LoVo (cell line): ENCODE results near the gene PLXNA2.

Experiments used
- DNase-seq: peaks from one replicate; pipeline ENCODE4 v3.0.0-alpha.2; 2016; ENCODE audit warnings: low spot score

PLXNA2 gene

DNA sequence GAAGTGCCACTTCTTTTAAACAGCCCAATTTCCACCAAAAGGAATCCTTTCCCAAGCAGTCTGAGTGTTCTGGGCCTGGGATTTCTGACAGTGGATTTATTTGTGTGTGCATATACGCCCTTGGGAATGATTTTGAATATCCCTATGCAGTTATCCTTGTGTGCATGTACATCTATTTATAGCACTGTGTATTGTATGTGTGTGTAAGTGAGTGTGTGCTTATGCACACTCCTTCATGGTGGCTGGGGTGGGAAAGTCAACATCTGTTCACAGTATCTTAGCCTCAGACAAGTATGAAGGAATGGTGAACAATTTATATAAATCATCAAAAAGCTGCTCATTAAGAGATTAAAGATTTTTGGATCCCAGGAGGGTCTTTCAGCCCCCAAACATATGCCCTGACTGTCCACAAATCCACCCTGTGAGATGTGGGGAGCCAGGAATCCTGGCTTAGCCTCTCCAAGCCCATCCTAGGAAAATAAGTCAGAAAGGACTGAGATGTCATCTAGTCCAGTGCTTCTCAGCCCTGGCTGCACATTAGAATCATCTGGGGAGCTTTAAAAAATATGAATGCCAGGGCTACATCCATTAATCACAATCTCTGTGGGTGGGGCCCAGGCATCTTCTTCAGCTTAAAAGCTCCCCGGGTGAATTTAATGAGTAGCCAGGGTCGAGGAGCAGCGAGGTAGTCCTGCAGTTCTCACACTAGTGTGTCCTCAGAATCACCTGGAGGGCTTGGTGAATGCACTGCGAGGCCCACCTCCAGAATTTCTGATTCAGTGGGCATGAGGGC, 101.4 kb downstream of the PLXNA2 start:
- no peak for DNase-seq

DNA sequence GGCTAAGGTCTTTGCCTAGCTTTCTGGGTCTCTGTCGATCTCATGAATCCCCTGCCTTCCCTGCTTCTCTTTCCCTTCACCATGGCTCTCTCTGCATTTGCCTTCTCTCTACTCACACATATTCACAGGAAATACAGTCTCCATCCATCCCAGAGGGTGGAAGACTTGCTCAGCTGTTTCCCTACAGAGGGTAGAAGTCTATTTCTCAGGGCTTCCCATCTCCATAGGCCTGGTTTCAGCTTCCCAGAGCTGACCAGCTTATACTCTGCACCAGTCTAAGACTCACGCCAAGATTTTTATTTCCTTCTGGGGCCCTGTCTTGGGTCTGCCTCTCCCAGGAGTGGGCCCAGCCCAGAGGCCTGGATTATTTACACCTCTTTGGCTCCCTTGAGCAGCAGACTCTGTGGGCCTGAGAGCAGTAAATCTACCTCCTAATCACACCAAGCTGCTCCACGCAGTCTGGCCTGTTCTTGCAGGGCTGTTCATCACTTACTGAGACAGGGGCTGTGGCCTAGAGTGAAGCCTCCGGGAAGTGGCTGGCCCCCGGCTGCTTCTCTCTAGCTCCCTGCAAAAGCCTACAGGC, 102.5 kb downstream of the PLXNA2 start:
- no peak for DNase-seq

DNA sequence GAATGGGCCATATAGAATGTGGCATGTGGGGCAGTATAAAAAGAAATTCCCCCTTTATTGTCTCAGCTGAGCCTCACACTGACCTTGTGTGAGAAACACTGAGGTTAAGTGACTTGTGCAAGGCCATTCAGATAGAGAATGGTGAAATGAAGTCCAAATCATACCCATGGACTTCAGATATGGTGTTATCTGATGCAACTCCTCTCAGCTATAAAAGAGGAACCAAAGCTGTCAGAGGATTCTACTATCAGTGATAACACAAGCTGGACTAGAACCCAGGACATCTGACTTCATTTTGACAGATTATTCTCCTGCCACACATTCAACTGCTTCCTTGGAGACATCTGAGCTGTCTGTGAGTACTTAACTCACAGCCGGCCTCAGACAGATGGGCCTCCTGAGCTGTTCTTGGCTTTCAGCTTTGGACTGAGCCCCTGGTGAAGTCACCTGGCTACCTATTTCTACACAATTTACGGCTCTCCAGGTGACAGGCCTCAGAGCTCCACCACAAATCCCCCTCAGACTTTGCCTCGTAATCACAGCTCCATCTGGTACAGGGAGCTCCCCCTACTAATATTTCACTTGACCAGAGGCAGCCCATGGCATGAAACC, 104.6 kb downstream of the PLXNA2 start:
- DNase-seq: no peak

DNA sequence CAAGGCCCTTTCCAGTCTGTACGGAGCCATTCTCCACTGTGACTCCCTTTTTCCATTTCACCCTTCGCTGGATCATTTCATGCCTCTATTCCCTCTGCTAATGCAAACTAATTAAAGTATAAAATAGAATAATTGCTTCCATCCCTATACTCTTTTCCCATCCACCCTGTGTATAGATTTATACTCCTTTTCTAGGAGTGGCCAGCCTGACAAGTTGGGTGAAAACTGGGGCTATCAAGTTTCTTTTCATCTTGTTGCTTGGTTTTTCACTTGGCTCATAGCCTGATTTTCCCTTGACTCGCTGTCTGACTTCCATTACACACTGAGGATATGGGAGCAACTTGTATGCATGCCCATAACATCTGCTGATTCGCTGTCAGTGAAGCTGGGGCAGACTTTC, 107.0 kb downstream of the PLXNA2 start:
- DNase-seq: no peak

DNA sequence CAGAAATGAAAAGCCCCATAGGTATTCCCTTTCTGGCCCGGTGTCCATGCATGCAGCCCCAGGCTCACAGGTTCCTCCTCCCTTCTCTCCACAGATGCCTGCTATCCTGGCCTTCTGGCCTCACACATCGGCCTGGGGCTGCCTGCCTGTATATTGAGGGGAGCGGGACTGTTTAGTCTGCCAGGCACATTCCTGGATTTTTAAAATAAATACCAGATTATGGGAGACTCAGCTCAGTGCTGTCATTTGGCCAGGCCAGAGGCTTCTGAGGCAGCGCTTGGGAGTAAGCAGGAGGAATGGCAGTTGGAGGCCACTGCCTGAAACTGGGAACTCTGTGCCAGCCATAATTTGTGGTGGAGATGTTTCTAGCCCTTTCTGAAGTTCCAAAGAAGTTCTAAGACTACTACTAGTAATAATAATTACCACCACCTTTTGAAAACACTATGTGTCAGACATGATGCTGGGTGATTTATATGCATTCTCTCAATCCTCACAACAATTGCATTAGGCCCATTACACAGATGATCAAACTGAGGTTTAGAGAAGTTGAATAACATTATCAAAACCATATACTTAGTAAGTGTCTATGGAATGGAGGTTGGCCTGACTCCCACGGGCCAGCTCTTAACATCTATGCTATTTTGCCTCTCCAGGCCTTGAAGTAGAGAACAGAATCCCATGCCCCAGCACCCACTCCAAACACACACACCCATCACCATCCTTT, 107.6 kb downstream of the PLXNA2 start:
- no peak for DNase-seq

GRCh38 chr1:208135354-208135753, 108.8 kb downstream of the PLXNA2 start:
- DNase-seq: no peak

DNA sequence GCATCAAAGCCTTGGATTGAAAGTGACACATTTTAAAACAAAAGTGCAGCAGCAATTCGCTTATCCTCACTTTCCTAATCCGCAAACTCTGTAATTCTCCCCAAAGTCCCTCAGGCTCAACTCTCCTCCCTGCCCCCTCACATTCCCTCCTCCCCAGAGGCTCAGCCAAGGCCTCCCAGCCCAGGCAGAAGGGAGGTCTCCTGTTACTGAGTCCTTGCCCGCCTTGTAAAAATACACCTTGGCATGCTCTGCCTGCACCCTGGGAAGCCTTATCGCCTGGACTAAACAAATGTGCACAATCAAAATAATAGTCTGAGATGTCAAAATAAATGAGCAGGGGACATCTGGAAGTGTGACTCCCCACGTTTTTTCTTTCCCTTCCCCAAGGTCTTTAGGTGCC, 109.7 kb downstream of the PLXNA2 start:
- no peak for DNase-seq

GRCh38 chr1:208133355-208133754, 110.8 kb downstream of the PLXNA2 start:
- DNase-seq: no peak

- peak; percentile 88 for DNase-seq
These were observed 111.8 kb downstream of the PLXNA2 start for GRCh38 chr1:208132287-208132882.

DNA sequence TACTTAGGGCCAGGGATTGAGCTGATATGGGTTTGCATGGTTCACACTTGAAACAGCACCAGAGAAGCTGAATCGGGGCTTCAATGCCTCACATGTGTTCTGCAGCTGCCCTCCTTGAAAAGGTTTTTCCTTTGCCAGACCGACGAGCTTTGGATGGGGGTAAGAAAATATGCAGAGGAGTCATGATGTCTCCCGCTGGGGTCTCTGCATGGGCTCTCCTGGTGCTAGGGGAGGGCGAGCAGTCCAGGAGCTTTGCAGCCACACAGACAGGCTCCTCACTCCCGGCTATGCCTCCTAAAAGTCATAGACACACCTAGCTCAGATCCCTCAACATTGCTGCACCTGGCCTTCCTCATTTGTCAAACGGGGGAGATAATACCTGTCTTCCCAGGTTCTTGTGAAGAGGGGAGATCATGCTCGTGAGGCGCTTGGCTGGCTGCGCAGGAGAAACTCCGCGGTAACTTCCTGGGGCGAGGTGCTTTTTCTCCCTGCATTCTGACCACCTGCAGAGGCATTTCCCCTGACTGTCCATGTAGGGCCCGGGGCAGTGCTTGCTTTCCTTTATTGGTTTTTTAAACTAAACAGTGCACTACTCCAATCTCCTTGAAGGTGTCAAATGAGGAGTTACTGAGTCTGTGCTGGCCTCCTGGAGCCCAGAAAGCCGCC, 112.4 kb downstream of the PLXNA2 start:
- no peak for DNase-seq

DNA sequence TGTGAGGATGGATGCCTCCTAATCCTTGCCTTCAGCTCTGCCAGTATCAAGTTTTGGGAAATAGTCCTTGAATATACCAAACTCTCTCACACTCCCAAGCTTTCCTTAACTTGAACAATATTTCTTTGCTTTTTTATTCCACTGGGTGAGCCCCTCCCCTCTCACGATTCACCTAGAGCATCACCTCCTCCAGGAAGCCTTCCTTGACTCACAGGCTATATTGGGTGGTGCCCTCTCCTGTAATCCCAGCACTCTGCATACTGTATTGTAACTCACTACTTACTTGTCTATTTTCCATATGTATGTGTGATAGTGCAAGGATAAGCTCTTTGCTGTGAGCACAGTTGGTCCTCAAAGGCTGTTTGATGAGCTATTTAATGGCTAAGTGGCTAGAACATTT, 114.7 kb downstream of the PLXNA2 start:
- no peak for DNase-seq

- DNase-seq: no peak
These were observed 115.1 kb downstream of the PLXNA2 start for GRCh38 chr1:208129060-208129459.

DNA sequence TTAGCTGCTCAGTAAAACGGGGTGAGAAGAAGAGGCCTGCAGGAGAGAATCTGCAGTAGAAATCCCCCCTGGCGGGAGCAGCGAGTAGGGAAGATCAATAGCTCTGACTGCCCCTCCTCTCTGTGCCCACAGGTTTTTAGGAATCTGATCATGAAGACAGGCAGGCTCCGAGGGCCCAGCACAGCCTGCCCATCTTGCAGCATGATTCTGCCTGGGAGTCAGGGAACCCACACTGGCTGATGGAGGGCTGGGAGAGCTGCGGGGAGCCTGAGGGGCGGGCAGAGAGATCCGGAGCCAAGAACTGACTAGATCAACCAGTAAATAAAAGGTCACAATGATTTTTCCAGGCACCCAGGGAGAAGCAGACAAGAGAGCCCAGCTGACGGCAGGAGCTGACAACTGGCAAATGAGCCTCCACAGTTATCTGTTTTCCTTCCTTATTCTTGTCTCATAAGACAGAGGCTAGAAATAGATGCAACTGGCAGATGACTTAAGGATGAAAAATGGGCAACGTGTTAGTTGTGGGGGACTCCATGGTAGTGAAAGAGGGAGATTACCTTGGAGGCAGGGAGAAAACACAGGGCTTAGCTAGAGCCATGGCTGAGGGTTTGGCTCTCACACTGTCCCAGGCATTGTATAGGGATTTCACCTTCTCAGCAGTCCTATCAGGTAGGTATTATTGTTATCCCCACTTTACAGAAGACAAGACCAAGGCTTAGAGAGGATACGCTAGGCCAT, 116.2 kb downstream of the PLXNA2 start:
- no peak for DNase-seq

GRCh38 chr1:208127284-208127683, 116.9 kb downstream of the PLXNA2 start:
- no peak for DNase-seq

DNA sequence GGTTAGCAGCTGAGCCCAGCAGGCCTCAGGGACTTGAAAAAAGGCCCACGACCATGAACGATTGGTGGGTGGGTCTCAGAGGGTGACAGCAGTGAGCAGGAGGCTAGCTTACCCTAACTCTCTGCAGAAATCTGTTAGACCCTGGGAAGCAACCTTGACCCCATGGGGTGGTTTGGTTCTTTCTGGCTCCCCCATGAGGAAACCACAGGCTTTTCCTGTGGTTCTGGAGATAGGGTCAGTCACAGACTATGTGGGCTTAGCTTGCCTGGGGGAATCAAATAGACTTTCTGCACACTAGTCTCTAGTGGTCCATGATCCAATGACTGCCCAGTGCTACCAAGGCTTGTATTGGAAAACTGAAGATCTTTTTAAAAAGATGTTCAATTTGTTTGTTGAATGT, 118.1 kb downstream of the PLXNA2 start:
- DNase-seq: no peak

GRCh38 chr1:208122612-208123358, 121.4 kb downstream of the PLXNA2 start:
- DNase-seq: no peak

DNA sequence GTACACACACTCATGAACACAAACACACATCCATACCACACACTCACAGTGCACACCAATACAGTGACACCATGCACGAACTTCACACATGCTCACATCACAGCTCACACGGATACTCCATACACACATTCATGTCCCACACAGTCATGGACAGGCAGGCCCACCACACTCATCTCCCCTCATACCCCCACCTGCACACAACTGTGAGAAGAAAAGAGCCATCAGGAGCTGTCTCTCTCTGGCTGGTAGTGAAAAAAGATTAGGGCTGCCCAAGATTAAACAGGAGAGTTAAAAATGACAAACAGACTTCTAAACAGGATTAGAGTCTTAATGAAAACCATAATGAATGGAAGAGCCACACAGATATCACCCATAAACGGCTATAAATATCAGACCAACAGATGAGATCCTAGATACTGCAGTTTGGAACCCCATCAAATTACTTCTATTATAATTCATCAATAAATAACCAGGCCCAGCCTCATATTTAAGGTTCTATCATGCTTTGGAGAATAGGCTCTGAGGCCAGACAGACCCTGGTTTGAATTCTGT, 122.3 kb downstream of the PLXNA2 start:
- DNase-seq: no peak

DNA sequence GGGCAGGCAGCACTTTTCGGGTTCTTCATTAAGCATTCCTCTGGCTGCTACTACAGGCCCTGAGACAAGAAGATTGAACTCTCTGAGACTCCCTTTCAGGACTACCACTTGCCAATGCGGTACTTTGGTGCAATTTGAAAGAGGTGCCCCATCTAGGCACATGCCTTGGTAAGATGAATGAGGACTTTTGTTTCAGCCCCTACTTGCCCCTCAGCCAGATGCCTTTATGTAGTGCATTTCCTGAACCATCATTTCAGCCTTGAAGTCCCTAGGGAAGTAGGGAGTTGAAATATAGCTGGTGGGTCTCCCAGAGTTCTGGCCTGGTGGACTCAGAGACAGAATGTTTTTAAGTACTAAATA, 123.8 kb downstream of the PLXNA2 start:
- DNase-seq: no peak

GRCh38 chr1:208118841-208119606, 125.2 kb downstream of the PLXNA2 start:
- no peak for DNase-seq
